Fibroblast of skin of right biceps (primary cell): ENCODE measurements around the gene RACGAP1.

Source experiments
- DNase-seq: peaks from one replicate; pipeline ENCODE4 v3.0.0-alpha.2; 2013

The RACGAP1 gene

GRCh38 chr12:50025187-50026059 lies at the start of gene RACGAP1:
Gene RACGAP1 (minus strand): TSS chr12:50025494. CDS start chr12:50016715, 8,779 bp downstream.
- peak; percentile 99 for DNase-seq

- no peak for DNase-seq
Measured at GRCh38 chr12:50073712-50074111, 48.4 kb upstream of the RACGAP1 start.

- DNase-seq, result no peak
Measured at GRCh38 chr12:50073206-50073605, 47.9 kb upstream of the RACGAP1 start.

GRCh38 chr12:50072198-50072907 lies 47.1 kb upstream of the RACGAP1 start:
- DNase-seq, result no peak

- DNase-seq, result peak; percentile 78
Measured at GRCh38 chr12:50070314-50071060, 45.2 kb upstream of the RACGAP1 start.

GRCh38 chr12:50069539-50069938 lies 44.2 kb upstream of the RACGAP1 start:
- no peak for DNase-seq

GRCh38 chr12:50069069-50069468 lies 43.8 kb upstream of the RACGAP1 start:
- no peak for DNase-seq

GRCh38 chr12:50066402-50066801 lies 41.1 kb upstream of the RACGAP1 start:
- peak; percentile 92 for DNase-seq

- DNase-seq, result peak; percentile 34
Measured at GRCh38 chr12:50065726-50066310, 40.5 kb upstream of the RACGAP1 start.

GRCh38 chr12:50062728-50063460 lies 37.6 kb upstream of the RACGAP1 start:
- peak; percentile 36 for DNase-seq

- peak; percentile 52 for DNase-seq
Measured at GRCh38 chr12:50061946-50062686, 36.8 kb upstream of the RACGAP1 start.

GRCh38 chr12:50061171-50061570 lies 35.9 kb upstream of the RACGAP1 start:
- DNase-seq, result no peak

GRCh38 chr12:50060120-50060468 lies 34.8 kb upstream of the RACGAP1 start:
- DNase-seq, result no peak

- DNase-seq, result peak; percentile 41
Measured at GRCh38 chr12:50059440-50060119, 34.3 kb upstream of the RACGAP1 start.

GRCh38 chr12:50058743-50059312 lies 33.5 kb upstream of the RACGAP1 start:
- DNase-seq, result no peak

- DNase-seq, result no peak
Measured at GRCh38 chr12:50057896-50058670, 32.8 kb upstream of the RACGAP1 start.

GRCh38 chr12:50057000-50057841 lies 31.9 kb upstream of the RACGAP1 start, which contains the start of gene ASIC1:
Gene ASIC1 (plus strand): TSS chr12:50057596. CDS start chr12:50058767, 1,171 bp downstream.
- DNase-seq, result peak; percentile 68

- DNase-seq, result no peak
Measured at GRCh38 chr12:50056639-50056976, 31.3 kb upstream of the RACGAP1 start.
